Esophagus muscularis mucosa (tissue), 4 donors: Measurements from ENCODE around the gene RPS6KA5. TPM values are rescaled to one million over a fixed set of nuclear protein-coding genes. Genes with fewer than 3 reads are reported as not detected.
"Not testable (repeated sequence)": the region's sequence is repeated elsewhere in the genome, so short reads cannot be mapped to it uniquely, and the experiment has no call there.

Experiments used
- DNase-seq: peaks from one replicate; pipeline ENCODE4 v3.0.0-alpha.2; 2017; ENCODE audit errors: extremely low spot score
- H3K27ac ChIP-seq, 4 donors: fragments of 200-600 bp; sonication (generic); replicated peaks in 1 of 4; 1 replicate in 3 of 4; 2 replicates in 1 of 4; pipeline ENCODE4 v1.5.1; 2016 to 2019; ENCODE audit warnings: mild to moderate bottlenecking in 1 of 4
- H3K27me3 ChIP-seq, 4 donors: fragments of 200-600 bp; sonication (generic); one replicate each; pipeline versions ENCODE4 v1.5.1 to v1.6.0; 2016 to 2019
- H3K36me3 ChIP-seq, 4 donors: fragments of 200-600 bp; sonication (generic); one replicate each; pipeline ENCODE4 v1.5.1; 2016 to 2019
- H3K4me1 ChIP-seq, 4 donors: fragments of 200-600 bp; sonication (generic); one replicate each; pipeline ENCODE4 v1.5.1; 2016 to 2019
- H3K4me3 ChIP-seq, 4 donors: fragments of 200-600 bp; sonication (generic); 1 replicate in 2 of 4; 2 replicates in 2 of 4; pipeline ENCODE4 v1.5.1; 2016 to 2019; ENCODE audit warnings: mild to moderate bottlenecking in 4 of 4, moderate library complexity in 1 of 4
- H3K9me3 ChIP-seq, 4 donors: fragments of 200-600 bp; sonication (generic); 1 replicate in 3 of 4; 2 replicates in 1 of 4; pipeline ENCODE4 v1.5.1; 2016 to 2019
- CTCF ChIP-seq, 3 experiments: fragments of 200-600 bp in 2 of 3; fragments of 450-650 bp in 1 of 3; sonication (generic) in 2 of 3; IDR thresholded peaks; one replicate each; pipeline ENCODE4 v1.5.1; 2017 to 2019; ENCODE audit warnings: antibody characterized with exemption in 3 of 3, mild to moderate bottlenecking in 2 of 3, moderate library complexity in 1 of 3
- EP300 ChIP-seq: sonication (generic); formaldehyde crosslinking; IDR thresholded peaks from one replicate; pipeline ENCODE4 v1.6.1; 2017; ENCODE audit warnings: antibody characterized with exemption
- POLR2A ChIP-seq: fragments of 450-650 bp; IDR thresholded peaks from one replicate; pipeline ENCODE4 v1.6.1; 2017; ENCODE audit warnings: antibody characterized with exemption, moderate library complexity, mild to moderate bottlenecking, low read depth
- POLR2AphosphoS5 ChIP-seq, 2 donors: sonication (generic); formaldehyde crosslinking; IDR thresholded peaks; one replicate each; pipeline ENCODE4 v1.6.1; 2017; ENCODE audit warnings: antibody characterized with exemption in 2 of 2
- WGBS: methylation state at CpG from one replicate; pipeline ENCODE4 v1.1.5; 2018; 5-methylcytosine and 5-hydroxymethylcytosine counted together
- intact Hi-C: fragments of 100-400 bp; cut with DNase I; formaldehyde crosslinking; loops from one replicate; pipeline ENCODE4 v1.15.1; 2023
- total RNA-seq, 4 donors: library from RNA; depleted of rRNA; stranded (reverse); fragments of >200 nt; gene quantifications; one replicate each; pipeline versions ENCODE4 v1.1.0 to v1.2.1, GENCODE V29; 2016

Gene RPS6KA5
- total RNA-seq, 4 donors from 2014 or later = 30.8 to 40.6 (median 35.0) TPM

- peaks cover 0 to 7% (median 2%) of the 10 kb centered on the region in 4 donors for H3K4me1 ChIP-seq
- H3K27ac ChIP-seq = no peak overlapping the region
- intact Hi-C loops = no loop called here
- peaks cover 0 to 14% (median 0%) of the 10 kb centered on the region in 4 donors for H3K9me3 ChIP-seq
- 94% methylated on average over 2 of the region's 2 CpGs for WGBS
- H3K4me3 ChIP-seq = no peak overlapping the region
- H3K36me3 ChIP-seq = peaks cover 4 to 35% (median 12%) of the 10 kb centered on the region in 4 donors
- DNase-seq = no peak
- no peaks in the 10 kb centered on the region for H3K27me3 ChIP-seq
- TF ChIP-seq POLR2AphosphoS5 (IDR thresholded peaks at IDR 0.05) = no peak
- TF ChIP-seq CTCF (IDR thresholded peaks at IDR 0.05) = no peak
- TF ChIP-seq POLR2A = no peak
- TF ChIP-seq EP300 = no peak
Observed at GRCh38 chr14:90942511-90942910, 117.9 kb downstream of the RPS6KA5 start.

DNA sequence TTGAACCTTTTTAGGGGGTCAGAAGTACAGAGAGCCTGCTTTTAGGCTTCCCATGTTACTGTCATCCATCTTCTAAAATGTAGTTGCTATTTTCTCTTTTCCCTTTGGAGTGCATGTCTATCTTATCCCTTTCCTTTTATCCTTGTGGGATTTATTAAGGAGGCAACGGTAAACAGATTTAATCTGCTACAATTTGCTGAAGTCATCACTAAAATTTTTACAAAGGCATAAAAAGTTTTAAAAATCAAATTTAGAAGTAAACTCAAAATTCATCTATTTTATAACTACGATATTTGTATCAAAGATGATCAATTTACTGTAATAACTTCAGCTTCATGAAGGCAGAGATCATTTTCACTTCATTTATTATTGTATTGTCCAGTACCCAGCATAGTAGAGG lies 118.7 kb downstream of the RPS6KA5 start:
- no peak overlapping the region for H3K4me3 ChIP-seq
- peaks cover 4 to 35% (median 12%) of the 10 kb centered on the region in 4 donors for H3K36me3 ChIP-seq
- H3K27me3 ChIP-seq = no peaks in the 10 kb centered on the region
- H3K9me3 ChIP-seq = peaks cover 0 to 14% (median 0%) of the 10 kb centered on the region in 4 donors
- 98% methylated on average over 2 of the region's 2 CpGs for WGBS
- intact Hi-C loops = no loop called here
- TF ChIP-seq EP300 = no peak
- TF ChIP-seq CTCF (IDR thresholded peaks at IDR 0.05) = no peak
- no peak for TF ChIP-seq POLR2AphosphoS5 (IDR thresholded peaks at IDR 0.05)
- TF ChIP-seq POLR2A = no peak
- no peak overlapping the region for H3K27ac ChIP-seq
- peaks cover 0 to 8% (median 4%) of the 10 kb centered on the region in 4 donors for H3K4me1 ChIP-seq
- DNase-seq = no peak

DNA sequence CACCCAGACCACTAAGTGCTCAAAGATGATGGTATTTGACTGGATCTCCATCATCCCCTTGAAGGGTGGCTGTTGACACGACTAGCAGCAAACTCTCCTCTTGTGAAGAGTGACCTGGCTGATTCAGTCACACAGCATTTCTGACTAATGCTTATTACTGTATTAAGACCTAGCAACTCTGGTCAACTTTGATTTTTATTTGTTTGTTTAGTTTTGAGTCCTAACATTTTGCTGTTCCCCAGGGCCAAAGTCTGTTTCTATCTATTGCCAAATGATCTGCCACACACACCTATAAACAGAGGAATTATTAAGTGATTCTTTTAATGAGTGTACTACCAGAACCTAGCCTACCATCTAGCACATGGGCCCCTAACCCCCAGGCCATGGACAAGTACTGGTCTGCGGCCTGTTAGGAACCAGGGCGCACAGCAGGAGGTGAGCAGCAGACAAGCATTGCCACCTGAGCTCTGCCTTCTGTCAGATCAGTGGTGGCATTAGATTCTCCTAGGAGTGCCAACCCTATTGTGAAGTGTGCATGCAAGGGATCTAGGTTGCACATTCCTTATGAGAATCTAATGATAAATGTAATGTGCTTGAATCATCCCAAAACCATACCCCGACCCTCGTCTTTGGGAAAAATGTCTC lies 120.0 kb downstream of the RPS6KA5 start:
- WGBS = 93% methylated on average over 4 of the region's 5 CpGs
- H3K9me3 ChIP-seq = peaks cover 0 to 14% (median 0%) of the 10 kb centered on the region in 4 donors

DNA sequence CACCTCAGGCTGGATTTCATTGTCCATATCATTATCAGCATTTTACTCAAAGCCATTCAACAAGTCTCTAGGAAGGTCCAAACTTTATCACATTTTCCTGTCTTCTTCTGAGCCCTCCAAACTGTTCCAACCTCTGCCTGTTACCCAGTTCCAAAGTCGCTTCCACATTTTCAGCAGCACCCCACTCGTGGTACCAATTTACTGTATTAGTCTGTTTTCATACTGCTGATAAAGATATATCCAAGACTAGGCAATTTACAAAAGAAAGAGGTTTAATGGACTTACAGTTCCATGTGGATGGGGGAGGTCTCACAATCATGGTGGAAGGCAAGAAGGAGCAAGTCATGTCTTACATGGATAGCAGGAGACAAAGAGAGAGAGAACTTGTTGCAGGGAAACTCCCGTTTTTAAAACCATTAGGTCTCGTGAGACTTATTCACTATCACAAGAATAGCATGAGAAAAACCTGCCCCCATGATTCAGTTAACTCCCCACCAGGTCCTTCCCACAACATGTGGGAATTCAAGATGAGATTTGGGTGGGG lies 121.1 kb downstream of the RPS6KA5 start:
- DNase-seq, H3K27me3 ChIP-seq, intact Hi-C loops, H3K27ac ChIP-seq, H3K4me3 ChIP-seq: not testable (repeated sequence)
- Histone ChIP-seq H3K9me3 (peaks cover 0 to 14% (median 0%) of the 10 kb centered on the region in 4 donors), H3K4me1 (peaks cover 0 to 28% (median 15%) of the 10 kb centered on the region in 4 donors), H3K36me3 (peaks cover 4 to 35% (median 12%) of the 10 kb centered on the region in 4 donors)
- WGBS = 97% methylated on average over 4 of the region's 4 CpGs

More for the DNA sequence above, 120.0 kb downstream of the RPS6KA5 start:
- H3K36me3 ChIP-seq = peaks cover 4 to 35% (median 12%) of the 10 kb centered on the region in 4 donors
- H3K27me3 ChIP-seq = no peaks in the 10 kb centered on the region
- H3K4me3 ChIP-seq = no peak overlapping the region
- H3K27ac ChIP-seq = no peak overlapping the region
- DNase-seq = no peak
- intact Hi-C loops = no loop called here
- H3K4me1 ChIP-seq = peaks cover 0 to 16% (median 6%) of the 10 kb centered on the region in 4 donors
- TF ChIP-seq CTCF (IDR thresholded peaks at IDR 0.05) = no peak
- no peak for TF ChIP-seq POLR2A
- no peak for TF ChIP-seq EP300
- no peak for TF ChIP-seq POLR2AphosphoS5 (IDR thresholded peaks at IDR 0.05)

- H3K4me3 ChIP-seq = no peak overlapping the region
- intact Hi-C loops = no loop called here
Observed at GRCh38 chr14:90938615-90939014, 121.8 kb downstream of the RPS6KA5 start.

More at GRCh38 chr14:90938615-90939014, 121.8 kb downstream of the RPS6KA5 start:
- Histone ChIP-seq H3K27ac (no peak overlapping the region), H3K9me3 (peaks cover 0 to 14% (median 0%) of the 10 kb centered on the region in 4 donors), H3K4me1 (peaks cover 0 to 29% (median 17%) of the 10 kb centered on the region in 4 donors), H3K36me3 (peaks cover 4 to 35% (median 12%) of the 10 kb centered on the region in 4 donors), H3K27me3 (no peaks in the 10 kb centered on the region)
- no peak for DNase-seq
- 99% methylated on average over 2 of the region's 2 CpGs for WGBS
- TF ChIP-seq CTCF (IDR thresholded peaks at IDR 0.05) (no peak), POLR2A (no peak), POLR2AphosphoS5 (IDR thresholded peaks at IDR 0.05) (no peak), EP300 (no peak)
